GM12878 (cell line): ENCODE measurements around the gene FILIP1L. TPM values are rescaled to one million over a fixed set of nuclear protein-coding genes. Genes with fewer than 3 reads are reported as not detected.

Source experiments
- ATAC-seq: fragments of 200-7000 bp; cut with Tn5 transposase; 3 replicates; pipeline ENCODE4 v1.9.1; 2020; ENCODE audit warnings: mild to moderate bottlenecking, moderate library complexity
- BruUV-seq: library from RNA; stranded (reverse); fragments of 400-500 nt; replicated peaks from 2 replicates; lab custom pipeline; 2021; lab: Mats Ljungman, UMichigan
- CTCF ChIA-PET: fragments of 300-600 bp; sonication (Branson Sonifier 250); formaldehyde crosslinking; extraction: SDS; loops from one replicate; lab custom pipeline; 2021; ENCODE audit warnings: inconsistent platforms; lab: Yijun Ruan, JAX
- POLR2A ChIA-PET: fragments of 350-600 bp; formaldehyde crosslinking; extraction: SDS; loops from one replicate; lab custom pipeline; 2021; ENCODE audit warnings: inconsistent platforms; lab: Charles Lee
- RAD21 ChIA-PET: fragments of 300-600 bp; sonication (Branson Sonifier 250); formaldehyde crosslinking; loops from one replicate; lab custom pipeline; 2023; ENCODE audit warnings: antibody characterized with exemption; ENCODE audit not compliant: unreplicated experiment; lab: Charles Lee
- SMC1A ChIA-PET: fragments of 300-600 bp; sonication (Branson Sonifier 250); formaldehyde crosslinking; loops from one replicate; lab custom pipeline; 2023; ENCODE audit not compliant: unreplicated experiment, uncharacterized antibody; lab: Charles Lee
- DNase-seq: peaks from one replicate; pipeline ENCODE4 v3.0.0-alpha.2; 2011; ENCODE audit warnings: low read depth, low spot score
- FAIRE-seq: peaks from 3 replicates; lab custom pipeline; 2011; peaks lifted over from hg19 to GRCh38; lab: Jason Lieb, UNC
- H2AFZ ChIP-seq: 2 replicates; pipeline ENCODE4 v1.6.0; 2011; ENCODE audit warnings: low read depth, low read length, control low read depth; ENCODE audit not compliant: control insufficient read depth
- H3K27ac ChIP-seq: 2 replicates; pipeline ENCODE4 v1.5.1; 2011; ENCODE audit warnings: control low read depth; ENCODE audit not compliant: control insufficient read depth, insufficient read depth
- H3K27me3 ChIP-seq, 2 experiments: replicated peaks in 1 of 2; 2 replicates each; pipeline versions ENCODE4 v1.6.0 to v1.6.1; 2011; ENCODE audit warnings: low read length in 1 of 2; ENCODE audit not compliant: control insufficient read depth in 2 of 2, insufficient read depth in 2 of 2
- H3K36me3 ChIP-seq, 2 experiments: 2 replicates each; pipeline ENCODE4 v1.5.1; 2011; ENCODE audit warnings: low read length in 1 of 2; ENCODE audit not compliant: control insufficient read depth in 2 of 2, insufficient read depth in 2 of 2
- H3K4me1 ChIP-seq: 2 replicates; pipeline ENCODE4 v1.6.1; 2011; ENCODE audit warnings: mild to moderate bottlenecking, low read length, moderate library complexity, mixed read lengths; ENCODE audit not compliant: control insufficient read depth, insufficient read depth
- H3K4me2 ChIP-seq: 2 replicates; pipeline ENCODE4 v1.6.0; 2011; ENCODE audit warnings: control low read depth; ENCODE audit not compliant: control insufficient read depth, insufficient read depth
- H3K4me3 ChIP-seq: fragments of 200-600 bp; sonication (generic); 2 replicates; pipeline ENCODE4 v1.5.1; 2016
- H3K79me2 ChIP-seq: 2 replicates; pipeline ENCODE4 v1.6.0; 2011; ENCODE audit warnings: low read length; ENCODE audit not compliant: control insufficient read depth, insufficient read depth
- H3K9ac ChIP-seq: 2 replicates; pipeline ENCODE4 v1.8.0; 2011; ENCODE audit warnings: low read length, control low read depth, mixed read lengths; ENCODE audit not compliant: control insufficient read depth, insufficient read depth
- H3K9me3 ChIP-seq: replicated peaks from 3 replicates; pipeline ENCODE4 v1.5.1; 2011; ENCODE audit warnings: mild to moderate bottlenecking, low read length; ENCODE audit not compliant: control insufficient read depth, insufficient read depth
- H4K20me1 ChIP-seq: 2 replicates; pipeline ENCODE4 v1.6.0; 2011; ENCODE audit not compliant: control insufficient read depth, insufficient read depth
- CBX3 ChIP-seq: fragments of 200-600 bp; sonication (generic); IDR thresholded peaks from 2 replicates; pipeline ENCODE4 v1.6.1; 2016; ENCODE audit warnings: low read depth, borderline replicate concordance
- CBX5 ChIP-seq: sonication (generic); IDR thresholded peaks from 2 replicates; pipeline ENCODE4 v1.6.1; 2016; ENCODE audit warnings: low read depth, moderate library complexity, mild to moderate bottlenecking, inconsistent platforms
- CREB1 ChIP-seq: IDR thresholded peaks from 2 replicates; pipeline ENCODE4 v1.6.1; 2012; ENCODE audit warnings: low read depth, mild to moderate bottlenecking, inconsistent platforms
- EZH2 ChIP-seq: IDR thresholded peaks from 2 replicates; pipeline ENCODE4 v1.6.1; 2012; ENCODE audit warnings: low read depth, mild to moderate bottlenecking, control low read depth, inconsistent platforms, low read length, borderline replicate concordance; ENCODE audit not compliant: control insufficient read depth
- MAX ChIP-seq: IDR thresholded peaks from 2 replicates; pipeline ENCODE4 v1.6.1; 2012; ENCODE audit warnings: low read depth, low read length, improper control_type of control experiment
- MEF2B ChIP-seq: fragments of 450-650 bp; IDR thresholded peaks from 2 replicates; pipeline ENCODE4 v1.6.1; 2018; ENCODE audit warnings: mild to moderate bottlenecking, moderate library complexity; ENCODE audit not compliant: partially characterized antibody, poor library complexity, severe bottlenecking
- NR2C2 ChIP-seq: IDR thresholded peaks from 2 replicates; pipeline ENCODE4 v1.6.1; 2011; ENCODE audit warnings: borderline replicate concordance, low read depth; ENCODE audit not compliant: control insufficient read depth, insufficient read length
- PML ChIP-seq: IDR thresholded peaks from 2 replicates; pipeline ENCODE4 v1.6.1; 2012; ENCODE audit warnings: low read length, inconsistent platforms
- REST ChIP-seq: IDR thresholded peaks from 2 replicates; pipeline ENCODE4 v1.6.1; 2012; ENCODE audit warnings: mild to moderate bottlenecking, low read depth, low read length
- SP1 ChIP-seq: IDR thresholded peaks from one replicate; pipeline ENCODE4 v1.6.1; 2011; ENCODE audit warnings: low read depth, low read length
- STAT1 ChIP-seq: fragments of 450-650 bp; conservative IDR thresholded peaks from 2 replicates; pipeline ENCODE4 v1.6.1; 2014; ENCODE audit warnings: antibody characterized with exemption, mild to moderate bottlenecking
- SUPT20H ChIP-seq: IDR thresholded peaks from 2 replicates; pipeline ENCODE4 v1.6.1; 2011; ENCODE audit warnings: low read depth, mild to moderate bottlenecking, low read length, moderate library complexity, borderline replicate concordance; ENCODE audit not compliant: control insufficient read depth
- TAF1 ChIP-seq: IDR thresholded peaks from 2 replicates; pipeline ENCODE4 v1.6.1; 2011; ENCODE audit warnings: mild to moderate bottlenecking, low read depth, low read length, borderline replicate concordance
- TARDBP ChIP-seq: IDR thresholded peaks from 2 replicates; pipeline ENCODE4 v1.6.1; 2016; ENCODE audit warnings: borderline replicate concordance
- ZZZ3 ChIP-seq: IDR thresholded peaks from 2 replicates; pipeline ENCODE4 v1.6.1; 2011; ENCODE audit warnings: low read depth; ENCODE audit not compliant: control insufficient read depth, insufficient read length
- WGBS: methylation state at CpG from one replicate; pipeline ENCODE4 v1.1.6; 2016; ENCODE audit warnings: low lambda C conversion rate; ENCODE audit not compliant: insufficient replicate concordance, insufficient coverage; ENCODE audit errors: missing lambda C conversion rate; 5-methylcytosine and 5-hydroxymethylcytosine counted together
- in situ Hi-C: fragments of 300-500 bp; cut with MboI; formaldehyde crosslinking; loops from 9 replicates; pipeline ENCODE4 v1.14.3; 2018; ENCODE audit warnings: mixed read lengths
- intact Hi-C: fragments of 100-400 bp; cut with micrococcal nuclease; formaldehyde crosslinking; loops from one replicate; pipeline ENCODE4 v1.14.2; 2022; ENCODE audit not compliant: unreplicated experiment
- polyA plus RNA-seq, 11 experiments: library from polyadenylated mRNA; depleted of rRNA in 4 of 11; unstranded in 6 of 11; stranded (reverse) in 5 of 11; fragments of >200 nt; fragmentation: Nextera tagmentation in 4 of 11; fragmentation: Illumina TruSeq in 1 of 11; extraction: Ambion mirVana in 4 of 11; extraction: Trizol in 1 of 11; gene quantifications; 1 replicate in 1 of 11; 2 replicates in 10 of 11; pipeline versions ENCODE4 v1.2.1 to v1.2.3, GENCODE V29; 2011 to 2016; ENCODE audit warnings: inconsistent platforms in 2 of 11, missing spikeins in 2 of 11, low read depth in 1 of 11
- total RNA-seq, 4 experiments: library from RNA; depleted of rRNA in 3 of 4; stranded (reverse); fragments of >200 nt in 3 of 4; fragmentation: Illumina TruSeq in 1 of 4; extraction: Trizol in 1 of 4; gene quantifications; 2 replicates each; pipeline versions ENCODE4 v1.2.1 to v1.2.3, GENCODE V29; 2013 to 2021
- TF ChIP-seq, protein P1 (sequence below): IDR thresholded peaks from 2 replicates; pipeline ENCODE4 v1.6.1; 2011; ENCODE audit warnings: borderline replicate concordance, low read depth, mild to moderate bottlenecking, moderate library complexity, mixed read lengths, low read length; ENCODE audit not compliant: insufficient read depth; ENCODE audit errors: extremely low read length
- TF ChIP-seq, protein P2 (sequence below): IDR thresholded peaks from 2 replicates; pipeline ENCODE4 v1.6.1; 2011; ENCODE audit warnings: low read depth, low read length, improper control_type of control experiment, borderline replicate concordance

The FILIP1L gene
- total and polyA plus RNA-seq, 10 of the 15 experiments (the other 5 are each of a cell fraction or from before 2014, with no cell fraction given), result 0.24 to 6.1 (median 3.5) TPM

DNA sequence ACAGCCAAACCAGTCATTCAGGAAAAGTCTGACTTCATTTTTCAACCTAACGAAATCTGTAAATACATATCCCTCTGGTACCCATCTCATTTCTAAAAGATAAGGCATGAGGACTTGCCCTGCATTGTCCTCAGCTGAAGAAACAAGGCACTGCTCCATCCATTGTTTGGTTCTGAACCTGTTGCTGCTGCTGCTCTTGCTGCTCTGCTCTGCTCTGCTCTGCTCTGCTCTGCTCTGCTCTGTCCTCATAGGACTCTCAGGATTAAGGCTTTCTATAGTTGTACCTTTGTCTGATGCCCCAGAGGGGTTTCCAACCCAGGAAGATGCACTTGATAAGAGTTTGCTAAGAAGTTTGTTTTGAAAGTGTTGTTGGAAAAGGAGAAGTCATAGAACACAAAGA, 258.4 kb downstream of the FILIP1L start (continued):
- no peak for TF ChIP-seq REST
- no peak for TF ChIP-seq SUPT20H
- TF ChIP-seq CBX3, result no peak
- no peak for TF ChIP-seq ZZZ3
- no peak for TF ChIP-seq TARDBP
- TF ChIP-seq STAT1, result no peak
- TF ChIP-seq TAF1, result no peak
- no peak for TF ChIP-seq CREB1
- no peak for TF ChIP-seq CBX5

DNA sequence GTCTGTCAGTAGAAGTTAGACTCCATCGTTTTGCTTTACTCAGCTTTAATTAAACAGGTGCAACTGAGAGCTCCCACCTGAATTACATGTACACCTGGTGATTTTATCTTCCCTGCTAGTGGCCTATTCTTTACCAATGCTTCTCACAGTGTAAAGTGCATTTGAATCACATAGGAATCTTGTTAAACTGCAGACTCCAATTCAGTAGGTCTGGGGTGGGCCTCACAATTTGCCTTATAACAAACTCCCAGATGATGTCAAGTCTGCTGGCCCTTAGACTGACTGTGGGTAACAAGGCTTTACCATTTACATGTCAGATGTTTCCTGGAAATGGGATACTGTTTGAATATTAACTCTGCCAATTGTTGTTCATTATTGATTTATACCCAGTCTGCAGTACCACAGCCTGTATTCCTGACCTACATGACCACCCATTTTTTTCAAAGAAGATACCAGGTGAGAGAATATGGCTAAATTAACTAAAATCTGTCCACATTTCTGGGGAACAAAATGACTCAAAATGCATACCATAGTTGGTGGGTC, 259.5 kb downstream of the FILIP1L start:
- Histone ChIP-seq H3K27ac (no peak overlapping the region), H3K4me3 (no peak overlapping the region), H3K27me3 (no peaks in the 10 kb centered on the region), H3K36me3 (no peaks in the 10 kb centered on the region), H3K9ac (no peak overlapping the region), H4K20me1 (no peaks in the 10 kb centered on the region), H3K9me3 (no peaks in the 10 kb centered on the region; the same call in 2 of the 3 replicates), H2AFZ (no peak overlapping the region), H3K4me1 (peaks cover 4% of the 10 kb centered on the region; the same call in 1 of the 2 replicates), H3K4me2 (no peak overlapping the region), H3K79me2 (no peaks in the 10 kb centered on the region; the same call in none of the 2 replicates)
- DNase-seq (no peak), FAIRE-seq (no peak), ATAC-seq (no peak)
- 90% methylated on average over 1 of the region's 1 CpG for whole genome bisulfite sequencing
- SMC1A ChIA-PET, result interaction anchor here (1.0 kb wide), 1 partner anchor 155 kb away, joined by 3 read pairs; no protein-coding TSS in a partner anchor
- BruUV-seq, result no TSS peak
- CTCF ChIA-PET, result interaction anchor here (0.9 to 2.0 kb wide), 4 partner anchors 8 to 202 kb away, joined by 3 to 7 read pairs (median 3); no protein-coding TSS in a partner anchor
- intact Hi-C loops (no loop called here), in situ Hi-C loops (loop anchor here (10.0 kb wide), 1 partner anchor 60 kb away; no protein-coding TSS in a partner anchor)
- RAD21 ChIA-PET, result interaction anchor here (1.0 kb wide), 1 partner anchor 399 kb away, joined by 3 read pairs; no protein-coding TSS in a partner anchor
- POLR2A ChIA-PET, result interaction anchor here (0.5 kb wide), 1 partner anchor 423 kb away, joined by 4 read pairs; no protein-coding TSS in a partner anchor
- TF ChIP-seq MAX, result no peak
- no peak for TF ChIP-seq STAT1
- TF ChIP-seq NR2C2, result no peak
- TF ChIP-seq SP1, result no peak
- no peak for TF ChIP-seq EZH2
- TF ChIP-seq, protein P1, sequence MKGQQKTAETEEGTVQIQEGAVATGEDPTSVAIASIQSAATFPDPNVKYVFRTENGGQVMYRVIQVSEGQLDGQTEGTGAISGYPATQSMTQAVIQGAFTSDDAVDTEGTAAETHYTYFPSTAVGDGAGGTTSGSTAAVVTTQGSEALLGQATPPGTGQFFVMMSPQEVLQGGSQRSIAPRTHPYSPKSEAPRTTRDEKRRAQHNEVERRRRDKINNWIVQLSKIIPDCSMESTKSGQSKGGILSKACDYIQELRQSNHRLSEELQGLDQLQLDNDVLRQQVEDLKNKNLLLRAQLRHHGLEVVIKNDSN, result no peak
- TF ChIP-seq MEF2B, result no peak
- TF ChIP-seq PML, result no peak
- TF ChIP-seq, protein P2, sequence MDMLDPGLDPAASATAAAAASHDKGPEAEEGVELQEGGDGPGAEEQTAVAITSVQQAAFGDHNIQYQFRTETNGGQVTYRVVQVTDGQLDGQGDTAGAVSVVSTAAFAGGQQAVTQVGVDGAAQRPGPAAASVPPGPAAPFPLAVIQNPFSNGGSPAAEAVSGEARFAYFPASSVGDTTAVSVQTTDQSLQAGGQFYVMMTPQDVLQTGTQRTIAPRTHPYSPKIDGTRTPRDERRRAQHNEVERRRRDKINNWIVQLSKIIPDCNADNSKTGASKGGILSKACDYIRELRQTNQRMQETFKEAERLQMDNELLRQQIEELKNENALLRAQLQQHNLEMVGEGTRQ, result no peak
